Fibroblast of skin of left biceps (primary cell): ENCODE data around the gene CNNM3.
"Not testable (repeated sequence)": the region's sequence is repeated elsewhere in the genome, so short reads cannot be mapped to it uniquely, and the experiment has no call there.

Source experiments
- DNase-seq, 2 experiments: peaks; one replicate each; pipeline ENCODE4 v3.0.0-alpha.2; 2013; ENCODE audit warnings: low read depth in 2 of 2

The CNNM3 gene

GRCh38 chr2:96816127-96816835 lies at the start of gene CNNM3:
Gene CNNM3 (plus strand): TSS chr2:96816268. CDS start chr2:96816278, 10 bp downstream.
- DNase-seq = peak; percentile 71 to 74

- DNase-seq = no peak
Observed at GRCh38 chr2:96767135-96767871, 48.8 kb upstream of the CNNM3 start.

GRCh38 chr2:96768083-96768561 lies 47.9 kb upstream of the CNNM3 start:
- no peak for DNase-seq

GRCh38 chr2:96769814-96770213 lies 46.3 kb upstream of the CNNM3 start:
- DNase-seq = no peak

- no peak for DNase-seq
Observed at GRCh38 chr2:96770442-96771202, 45.4 kb upstream of the CNNM3 start.

GRCh38 chr2:96771796-96772618 lies 44.1 kb upstream of the CNNM3 start:
- no peak for DNase-seq

GRCh38 chr2:96772903-96773671 lies 43.0 kb upstream of the CNNM3 start:
- DNase-seq = no peak

GRCh38 chr2:96773922-96774321 lies 42.1 kb upstream of the CNNM3 start:
- no peak for DNase-seq

GRCh38 chr2:96775160-96775559 lies 40.9 kb upstream of the CNNM3 start:
- no peak for DNase-seq

GRCh38 chr2:96783388-96783787 lies 32.7 kb upstream of the CNNM3 start:
- no peak for DNase-seq

- no peak for DNase-seq
Observed at GRCh38 chr2:96787411-96787810, 28.7 kb upstream of the CNNM3 start.

GRCh38 chr2:96788442-96789244 lies 27.4 kb upstream of the CNNM3 start:
- no peak for DNase-seq

- no peak for DNase-seq
Observed at GRCh38 chr2:96789245-96789617, 26.8 kb upstream of the CNNM3 start.

- no peak for DNase-seq
Observed at GRCh38 chr2:96792772-96793749, 23.0 kb upstream of the CNNM3 start.

GRCh38 chr2:96795076-96795475 lies 21.0 kb upstream of the CNNM3 start:
- no peak for DNase-seq

GRCh38 chr2:96796497-96796896 lies 19.6 kb upstream of the CNNM3 start:
- not testable (repeated sequence) for DNase-seq

- DNase-seq = no peak
Observed at GRCh38 chr2:96797066-96797625, 18.9 kb upstream of the CNNM3 start.
